Measurements from ENCODE around the gene KIF25. TPM values are rescaled to one million over a fixed set of nuclear protein-coding genes. Genes with fewer than 3 reads are reported as not detected.

The KIF25 gene
- total and polyA plus RNA-seq, 11 donors: 0.11 to 0.29 (median 0.16) TPM; not detected in 5

GRCh38 chr6:168089186-168090063 lies 92.0 kb downstream of the KIF25 start:
- 88 to 91% (median 89%) methylated on average over 32 to 34 of the region's 34 CpGs for WGBS, 4 donors
- no peaks in the 10 kb centered on the region for H3K36me3 ChIP-seq
- no peaks in the 10 kb centered on the region for H3K27me3 ChIP-seq
- TF ChIP-seq POLR2A (IDR thresholded peaks at IDR 0.05): no peak
- H3K4me1 ChIP-seq: peaks cover 0 to 15% (median 8%) of the 10 kb centered on the region in 12 donors
- intact Hi-C loops (cut with DNase I): no loop called here
- no peak for ATAC-seq
- peak in 2 of 5 donors; percentile 15 to 60 for DNase-seq
- no peaks in the 10 kb centered on the region for H3K9me3 ChIP-seq
- no peak overlapping the region for H3K27ac ChIP-seq
- H3K4me3 ChIP-seq: no peak overlapping the region

GRCh38 chr6:168090064-168090690 lies 92.7 kb downstream of the KIF25 start:
- DNase-seq: peak in 2 of 5 donors; percentile 17 to 38
- 79 to 92% (median 83%) methylated on average over 16 of the region's 16 CpGs for WGBS, 4 donors
- ATAC-seq: no peak
- intact Hi-C loops (cut with DNase I): no loop called here
- Histone ChIP-seq H3K27ac (no peak overlapping the region), H3K36me3 (no peaks in the 10 kb centered on the region), H3K9me3 (no peaks in the 10 kb centered on the region), H3K4me1 (peaks cover 0 to 15% (median 8%) of the 10 kb centered on the region in 12 donors), H3K4me3 (no peak overlapping the region), H3K27me3 (no peaks in the 10 kb centered on the region)
- TF ChIP-seq, protein P1, sequence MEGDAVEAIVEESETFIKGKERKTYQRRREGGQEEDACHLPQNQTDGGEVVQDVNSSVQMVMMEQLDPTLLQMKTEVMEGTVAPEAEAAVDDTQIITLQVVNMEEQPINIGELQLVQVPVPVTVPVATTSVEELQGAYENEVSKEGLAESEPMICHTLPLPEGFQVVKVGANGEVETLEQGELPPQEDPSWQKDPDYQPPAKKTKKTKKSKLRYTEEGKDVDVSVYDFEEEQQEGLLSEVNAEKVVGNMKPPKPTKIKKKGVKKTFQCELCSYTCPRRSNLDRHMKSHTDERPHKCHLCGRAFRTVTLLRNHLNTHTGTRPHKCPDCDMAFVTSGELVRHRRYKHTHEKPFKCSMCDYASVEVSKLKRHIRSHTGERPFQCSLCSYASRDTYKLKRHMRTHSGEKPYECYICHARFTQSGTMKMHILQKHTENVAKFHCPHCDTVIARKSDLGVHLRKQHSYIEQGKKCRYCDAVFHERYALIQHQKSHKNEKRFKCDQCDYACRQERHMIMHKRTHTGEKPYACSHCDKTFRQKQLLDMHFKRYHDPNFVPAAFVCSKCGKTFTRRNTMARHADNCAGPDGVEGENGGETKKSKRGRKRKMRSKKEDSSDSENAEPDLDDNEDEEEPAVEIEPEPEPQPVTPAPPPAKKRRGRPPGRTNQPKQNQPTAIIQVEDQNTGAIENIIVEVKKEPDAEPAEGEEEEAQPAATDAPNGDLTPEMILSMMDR (IDR thresholded peaks at IDR 0.05): no peak
- no peak for TF ChIP-seq POLR2A (IDR thresholded peaks at IDR 0.05)

DNA sequence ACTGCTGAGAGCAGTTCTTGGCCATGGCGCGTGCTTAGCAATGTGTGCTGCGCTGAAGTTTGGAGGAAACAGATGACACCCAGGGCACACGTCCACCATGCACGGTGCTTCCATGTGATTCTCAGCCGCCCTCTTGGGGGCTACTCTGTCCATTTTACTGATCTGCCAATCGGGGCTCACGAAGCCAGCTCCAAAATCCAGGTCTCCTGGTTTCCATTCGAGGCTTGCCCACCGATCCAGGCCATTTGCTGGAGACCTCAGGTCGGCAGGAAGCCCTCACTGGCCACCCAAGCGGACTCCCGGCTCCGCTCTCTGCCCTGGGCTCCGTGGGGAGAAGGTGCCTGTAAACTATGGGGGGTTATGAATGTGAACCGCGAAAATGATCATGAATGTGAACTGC lies 93.2 kb downstream of the KIF25 start:
- H3K4me3 ChIP-seq: no peak overlapping the region
- 83 to 89% (median 84%) methylated on average over 17 of the region's 17 CpGs for WGBS, 4 donors

GRCh38 chr6:168091381-168092264 lies 94.2 kb downstream of the KIF25 start:
- Histone ChIP-seq H3K27me3 (no peaks in the 10 kb centered on the region), H3K27ac (no peak overlapping the region), H3K4me3 (no peak overlapping the region), H3K4me1 (peaks cover 0 to 15% (median 8%) of the 10 kb centered on the region in 12 donors), H3K36me3 (no peaks in the 10 kb centered on the region), H3K9me3 (no peaks in the 10 kb centered on the region)
- intact Hi-C loops (cut with DNase I): no loop called here
- 93 to 96% (median 95%) methylated on average over 27 to 28 of the region's 28 CpGs for WGBS, 4 donors
- TF ChIP-seq, protein P1 (IDR thresholded peaks at IDR 0.05): no peak
- ATAC-seq (no peak), DNase-seq (peak in 2 of 5 donors; percentile 22 to 54)

More for the DNA sequence above, 93.2 kb downstream of the KIF25 start:
- Histone ChIP-seq H3K4me1 (peaks cover 0 to 15% (median 8%) of the 10 kb centered on the region in 12 donors), H3K27me3 (no peaks in the 10 kb centered on the region), H3K36me3 (no peaks in the 10 kb centered on the region), H3K9me3 (no peaks in the 10 kb centered on the region), H3K27ac (no peak overlapping the region)
- ATAC-seq: no peak
- peak in 2 of 5 donors; percentile 6 to 25 for DNase-seq
- intact Hi-C loops (cut with DNase I): no loop called here
- TF ChIP-seq, protein P1 (IDR thresholded peaks at IDR 0.05): no peak
- TF ChIP-seq POLR2A (IDR thresholded peaks at IDR 0.05): no peak

All from heart left ventricle (tissue), 16 donors.